ENCODE measurements around the gene NTNG1.

NTNG1 gene

DNA sequence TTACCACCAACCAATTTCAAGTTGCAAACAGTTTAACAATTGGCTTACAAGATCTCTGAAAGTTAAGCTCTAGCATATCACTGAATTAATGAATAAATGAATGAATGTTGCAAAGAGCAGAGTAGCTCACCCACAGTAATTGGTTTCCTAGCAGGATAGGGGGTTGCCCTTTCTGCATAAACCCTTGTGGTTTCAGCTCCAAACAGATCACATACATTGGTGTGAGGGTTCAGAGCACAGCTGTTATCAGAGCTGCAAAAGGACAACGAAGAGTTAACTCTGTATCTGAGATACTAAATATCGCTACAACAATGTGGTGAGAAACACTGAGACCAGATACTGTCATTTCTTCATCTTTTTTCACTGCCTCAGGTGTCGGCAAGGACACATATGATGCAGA, 46.6 kb downstream of the NTNG1 start:
- peaks cover 2 to 13% of the 10 kb centered on the region in 2 donors for H3K9me3 Mint-ChIP-seq
- H3K36me3 Mint-ChIP-seq (ENCODE audit: insufficient read depth): no peaks in the 10 kb centered on the region
- DNase-seq (no peak), ATAC-seq (replicated peaks) (no peak)
- peaks cover 0 to 14% of the 10 kb centered on the region in 2 donors for H3K27me3 Mint-ChIP-seq
- H3K4me1 Mint-ChIP-seq (ENCODE audit: low read depth in 2 of 2): no peaks in the 10 kb centered on the region
- no peak overlapping the region for H3K27ac Mint-ChIP-seq
- H3K4me3 Mint-ChIP-seq: no peak overlapping the region

- H3K27ac Mint-ChIP-seq: no peak overlapping the region
- DNase-seq (no peak), ATAC-seq (replicated peaks) (no peak)
- H3K4me3 Mint-ChIP-seq: no peak overlapping the region
- peaks cover 2 to 13% of the 10 kb centered on the region in 2 donors for H3K9me3 Mint-ChIP-seq
- no peaks in the 10 kb centered on the region for H3K4me1 Mint-ChIP-seq (ENCODE audit: low read depth in 2 of 2)
- no peaks in the 10 kb centered on the region for H3K36me3 Mint-ChIP-seq (ENCODE audit: insufficient read depth)
- peaks cover 0 to 14% of the 10 kb centered on the region in 2 donors for H3K27me3 Mint-ChIP-seq
Measured at GRCh38 chr1:107188160-107188559, 47.3 kb downstream of the NTNG1 start.

DNA sequence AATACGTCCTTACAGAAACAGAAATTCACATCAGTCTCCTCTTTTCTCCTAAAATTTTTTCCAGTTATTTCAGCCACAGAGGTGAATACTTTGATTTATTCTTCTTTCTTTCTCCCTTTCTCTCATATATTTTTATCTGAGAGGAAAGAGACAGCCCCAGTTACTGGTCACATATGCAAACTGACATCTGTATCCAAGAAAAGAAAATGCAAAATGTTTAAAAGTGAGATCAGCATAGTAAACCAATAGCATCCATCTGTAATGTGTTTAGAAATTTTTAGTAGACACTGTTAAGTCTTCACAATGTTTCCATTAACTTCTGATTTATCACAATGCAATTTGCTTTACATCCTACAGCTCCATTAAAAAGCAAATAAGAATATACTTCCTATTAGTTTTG, 53.5 kb downstream of the NTNG1 start:
- H3K4me3 Mint-ChIP-seq: no peak overlapping the region
- ATAC-seq (replicated peaks) (no peak), DNase-seq (no peak)
- no peak overlapping the region for H3K27ac Mint-ChIP-seq
- peaks cover 0 to 2% of the 10 kb centered on the region in 2 donors for H3K9me3 Mint-ChIP-seq
- H3K36me3 Mint-ChIP-seq (ENCODE audit: insufficient read depth): no peaks in the 10 kb centered on the region
- no peaks in the 10 kb centered on the region for H3K4me1 Mint-ChIP-seq (ENCODE audit: low read depth in 2 of 2)
- H3K27me3 Mint-ChIP-seq: no peaks in the 10 kb centered on the region

DNA sequence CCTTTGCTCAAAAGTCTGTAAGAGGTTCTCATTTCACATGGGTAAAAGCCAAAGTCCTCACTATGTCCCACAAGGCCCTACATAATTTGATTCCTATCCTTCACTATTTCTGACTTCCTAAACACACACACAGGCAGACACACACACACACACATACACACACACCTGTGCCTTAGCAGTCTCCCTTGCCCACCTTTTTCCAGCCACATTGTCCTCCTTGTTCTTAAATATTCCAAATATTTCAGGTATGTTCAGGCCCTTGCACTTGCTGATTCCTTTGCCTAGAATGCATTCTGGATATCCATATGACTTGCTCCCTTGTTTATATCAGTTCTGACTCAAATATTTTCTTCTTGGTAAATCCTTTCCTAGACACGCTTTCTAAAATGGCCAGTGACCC, 54.6 kb downstream of the NTNG1 start:
- ATAC-seq (replicated peaks): no peak
- H3K36me3 Mint-ChIP-seq (ENCODE audit: insufficient read depth): no peaks in the 10 kb centered on the region

DNA sequence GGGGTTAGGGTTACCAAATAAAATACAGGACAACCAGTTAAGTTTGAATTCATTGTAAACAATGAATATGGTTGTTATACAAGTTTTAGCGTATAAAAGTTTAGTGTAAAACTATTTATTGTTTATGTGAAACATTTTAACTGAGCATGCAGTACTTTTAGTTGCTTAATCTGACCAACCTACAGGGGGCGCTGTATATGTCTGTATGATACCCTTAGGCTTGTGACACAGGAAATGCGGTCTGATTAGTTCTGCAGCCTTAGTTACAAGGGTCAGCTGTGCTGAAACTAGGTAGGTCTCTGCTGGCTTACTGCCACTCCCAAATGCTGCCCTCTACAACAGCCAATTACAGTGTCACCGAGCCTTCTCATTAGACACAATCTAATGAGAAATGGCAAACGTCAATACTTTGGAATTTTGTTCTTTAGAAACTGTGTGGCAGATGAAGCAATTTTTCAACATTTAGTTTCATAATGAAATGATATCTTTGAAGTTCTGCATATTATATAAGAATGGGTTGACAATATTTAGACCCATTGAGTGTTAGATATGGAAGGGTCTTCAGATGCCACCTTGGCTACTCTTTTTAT, 56.2 kb downstream of the NTNG1 start:
- peaks cover 0 to 3% of the 10 kb centered on the region in 2 donors for H3K9me3 Mint-ChIP-seq
- H3K27ac Mint-ChIP-seq: no peak overlapping the region
- no peaks in the 10 kb centered on the region for H3K36me3 Mint-ChIP-seq (ENCODE audit: insufficient read depth)
- no peaks in the 10 kb centered on the region for H3K27me3 Mint-ChIP-seq
- no peaks in the 10 kb centered on the region for H3K4me1 Mint-ChIP-seq (ENCODE audit: low read depth in 2 of 2)
- no peak overlapping the region for H3K4me3 Mint-ChIP-seq
- ATAC-seq (replicated peaks): no peak
- no peak for DNase-seq

More for the DNA sequence above, 54.6 kb downstream of the NTNG1 start:
- Mint-ChIP-seq H3K4me3 (no peak overlapping the region), H3K4me1 (ENCODE audit: low read depth in 2 of 2) (no peaks in the 10 kb centered on the region), H3K9me3 (no peaks in the 10 kb centered on the region), H3K27ac (no peak overlapping the region), H3K27me3 (no peaks in the 10 kb centered on the region)
- no peak for DNase-seq

DNA sequence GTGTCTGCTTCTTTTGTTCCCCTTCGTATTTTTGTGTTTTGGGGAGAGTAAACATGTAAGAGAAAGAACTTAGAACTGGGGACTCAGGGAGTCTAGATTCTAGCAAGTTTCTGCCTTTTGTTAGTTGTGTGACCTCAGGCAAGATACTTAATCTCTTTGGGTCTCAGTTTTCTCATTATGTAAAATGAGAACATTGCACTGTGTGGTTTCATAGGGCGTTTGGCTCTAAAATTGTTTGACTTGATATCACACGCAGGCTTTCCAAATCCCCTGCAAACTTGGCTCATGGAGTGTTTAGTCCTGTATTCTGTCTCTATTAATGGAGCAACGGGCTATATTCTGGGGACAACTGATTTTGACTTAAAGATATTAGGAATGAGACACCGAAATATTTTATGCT, 57.7 kb downstream of the NTNG1 start:
- DNase-seq (no peak), ATAC-seq (replicated peaks) (no peak)
- H3K9me3 Mint-ChIP-seq: peaks cover 0 to 3% of the 10 kb centered on the region in 2 donors
- no peaks in the 10 kb centered on the region for H3K4me1 Mint-ChIP-seq (ENCODE audit: low read depth in 2 of 2)
- no peaks in the 10 kb centered on the region for H3K27me3 Mint-ChIP-seq
- H3K36me3 Mint-ChIP-seq (ENCODE audit: insufficient read depth): no peaks in the 10 kb centered on the region
- no peak overlapping the region for H3K4me3 Mint-ChIP-seq
- no peak overlapping the region for H3K27ac Mint-ChIP-seq

GRCh38 chr1:107200631-107201030, 59.8 kb downstream of the NTNG1 start:
- peaks cover 0 to 3% of the 10 kb centered on the region in 2 donors for H3K9me3 Mint-ChIP-seq
- ATAC-seq (replicated peaks): no peak

GRCh38 chr1:107202007-107202406, 61.2 kb downstream of the NTNG1 start:
- Mint-ChIP-seq H3K27me3 (peaks cover 6 to 7% of the 10 kb centered on the region in 2 donors), H3K36me3 (ENCODE audit: insufficient read depth) (no peaks in the 10 kb centered on the region)
- ATAC-seq (replicated peaks): no peak

More at GRCh38 chr1:107200631-107201030, 59.8 kb downstream of the NTNG1 start:
- Mint-ChIP-seq H3K27me3 (peaks cover 0 to 7% of the 10 kb centered on the region in 2 donors), H3K4me1 (ENCODE audit: low read depth in 2 of 2) (no peaks in the 10 kb centered on the region), H3K36me3 (ENCODE audit: insufficient read depth) (no peaks in the 10 kb centered on the region), H3K4me3 (no peak overlapping the region), H3K27ac (no peak overlapping the region)
- DNase-seq: no peak

DNA sequence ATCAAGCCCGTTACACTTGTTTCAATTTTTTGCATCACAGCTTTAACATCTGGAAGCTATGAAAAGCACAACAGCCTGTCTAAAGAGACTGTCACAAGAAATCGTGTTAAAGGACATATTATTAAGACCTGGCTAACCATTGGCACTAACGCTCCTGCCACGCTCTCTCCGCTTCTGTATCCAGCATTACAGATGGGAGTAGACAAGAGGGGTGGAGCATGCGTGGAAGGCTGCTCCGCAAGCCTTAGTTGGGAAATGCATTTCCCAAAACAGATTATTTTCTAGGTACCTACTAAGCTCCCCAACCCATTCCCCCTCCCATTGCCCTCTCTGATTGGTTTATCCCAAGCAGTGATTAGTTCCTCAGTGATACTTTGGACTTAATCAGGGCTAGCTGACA, 72.4 kb downstream of the NTNG1 start:
- H3K4me1 Mint-ChIP-seq (ENCODE audit: low read depth in 2 of 2): no peaks in the 10 kb centered on the region
- H3K27me3 Mint-ChIP-seq: no peaks in the 10 kb centered on the region

More at GRCh38 chr1:107202007-107202406, 61.2 kb downstream of the NTNG1 start:
- no peak for DNase-seq
- no peak overlapping the region for H3K4me3 Mint-ChIP-seq
- H3K9me3 Mint-ChIP-seq: peaks cover 0 to 5% of the 10 kb centered on the region in 2 donors
- H3K27ac Mint-ChIP-seq: no peak overlapping the region
- H3K4me1 Mint-ChIP-seq (ENCODE audit: low read depth in 2 of 2): no peaks in the 10 kb centered on the region

GRCh38 chr1:107220036-107220435, 79.2 kb downstream of the NTNG1 start:
- Mint-ChIP-seq H3K9me3 (peaks cover 4 to 8% of the 10 kb centered on the region in 2 donors), H3K27ac (no peak overlapping the region), H3K36me3 (ENCODE audit: insufficient read depth) (no peaks in the 10 kb centered on the region), H3K4me1 (ENCODE audit: low read depth in 2 of 2) (no peaks in the 10 kb centered on the region), H3K4me3 (no peak overlapping the region), H3K27me3 (peaks cover 0 to 5% of the 10 kb centered on the region in 2 donors)
- DNase-seq: no peak
- no peak for ATAC-seq (replicated peaks)

More for the DNA sequence above, 72.4 kb downstream of the NTNG1 start:
- Mint-ChIP-seq H3K27ac (no peak overlapping the region), H3K36me3 (ENCODE audit: insufficient read depth) (no peaks in the 10 kb centered on the region), H3K4me3 (no peak overlapping the region), H3K9me3 (peaks cover 2 to 10% of the 10 kb centered on the region in 2 donors)
- ATAC-seq (replicated peaks): no peak
- no peak for DNase-seq

DNA sequence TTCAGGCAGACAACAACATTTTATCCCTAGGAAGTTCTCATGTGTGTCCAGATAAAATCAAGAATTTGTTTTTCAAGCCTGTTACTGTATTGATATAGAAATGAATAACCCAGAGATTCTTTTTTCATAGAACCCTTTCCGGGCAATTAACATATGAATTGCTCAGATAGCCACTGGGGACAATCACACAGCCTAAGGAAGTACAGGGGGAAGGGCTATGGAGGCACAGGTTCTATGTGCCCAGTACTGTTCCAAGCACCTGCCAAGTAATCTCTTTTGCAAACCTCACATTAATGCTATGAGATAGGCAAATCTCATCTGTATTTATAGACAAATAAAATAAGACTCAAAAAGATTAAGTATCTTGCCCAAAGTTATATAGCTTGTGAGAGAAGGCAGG, 84.9 kb downstream of the NTNG1 start:
- Mint-ChIP-seq H3K4me3 (no peak overlapping the region), H3K27me3 (no peaks in the 10 kb centered on the region), H3K4me1 (ENCODE audit: low read depth in 2 of 2) (no peaks in the 10 kb centered on the region), H3K36me3 (ENCODE audit: insufficient read depth) (no peaks in the 10 kb centered on the region), H3K27ac (no peak overlapping the region), H3K9me3 (peaks cover 0 to 2% of the 10 kb centered on the region in 2 donors)
- ATAC-seq (replicated peaks) (no peak), DNase-seq (no peak)

- peaks cover 0 to 4% of the 10 kb centered on the region in 2 donors for H3K27me3 Mint-ChIP-seq
- no peaks in the 10 kb centered on the region for H3K36me3 Mint-ChIP-seq (ENCODE audit: insufficient read depth)
- H3K4me1 Mint-ChIP-seq (ENCODE audit: low read depth in 2 of 2): no peaks in the 10 kb centered on the region
- no peak overlapping the region for H3K4me3 Mint-ChIP-seq
- ATAC-seq (replicated peaks): no peak
- DNase-seq: no peak
- peaks cover 0 to 2% of the 10 kb centered on the region in 2 donors for H3K9me3 Mint-ChIP-seq
- H3K27ac Mint-ChIP-seq: no peak overlapping the region
Measured at GRCh38 chr1:107228704-107229371, 88.0 kb downstream of the NTNG1 start.

- Mint-ChIP-seq H3K27me3 (peaks cover 0 to 4% of the 10 kb centered on the region in 2 donors), H3K27ac (no peak overlapping the region), H3K9me3 (peaks cover 0 to 2% of the 10 kb centered on the region in 2 donors), H3K36me3 (ENCODE audit: insufficient read depth) (no peaks in the 10 kb centered on the region), H3K4me3 (no peak overlapping the region), H3K4me1 (ENCODE audit: low read depth in 2 of 2) (no peaks in the 10 kb centered on the region)
- DNase-seq: no peak
- ATAC-seq (replicated peaks): no peak
Measured at GRCh38 chr1:107229711-107230110, 88.9 kb downstream of the NTNG1 start.

GRCh38 chr1:107230121-107230520, 89.3 kb downstream of the NTNG1 start:
- no peak for DNase-seq
- H3K4me1 Mint-ChIP-seq (ENCODE audit: low read depth in 2 of 2): no peaks in the 10 kb centered on the region
- H3K27ac Mint-ChIP-seq: no peak overlapping the region
- ATAC-seq (replicated peaks): no peak
- peaks cover 0 to 2% of the 10 kb centered on the region in 2 donors for H3K9me3 Mint-ChIP-seq
- H3K27me3 Mint-ChIP-seq: peaks cover 0 to 4% of the 10 kb centered on the region in 2 donors
- H3K36me3 Mint-ChIP-seq (ENCODE audit: insufficient read depth): no peaks in the 10 kb centered on the region
- H3K4me3 Mint-ChIP-seq: no peak overlapping the region

Data from effector memory CD8-positive, alpha-beta T cell (primary cell).